GM23338 (cell line): ENCODE data around the gene UBTF. TPM values are rescaled to one million over a fixed set of nuclear protein-coding genes. Genes with fewer than 3 reads are reported as not detected.

Experiments
- ATAC-seq: fragments of 200-7000 bp; cut with Tn5 transposase; 3 replicates; pipeline ENCODE4 v1.9.1; 2020
- DNase-seq: peaks from one replicate; pipeline ENCODE4 v3.0.0-alpha.2; 2015; ENCODE audit warnings: low spot score
- H2AFZ ChIP-seq: fragments of 200-600 bp; sonication (generic); 2 replicates; pipeline ENCODE4 v1.8.0; 2016; ENCODE audit warnings: antibody characterized with exemption, mild to moderate bottlenecking, moderate library complexity
- H3F3A ChIP-seq: fragments of 200-600 bp; sonication (generic); replicated peaks from 2 replicates; pipeline ENCODE4 v1.8.0; 2017; ENCODE audit warnings: antibody characterized with exemption, mixed run types, low read depth
- H3K27ac ChIP-seq: fragments of 200-600 bp; sonication (generic); 2 replicates; pipeline ENCODE4 v1.6.1; 2016; ENCODE audit warnings: low read depth
- H3K27me3 ChIP-seq: fragments of 200-600 bp; sonication (generic); 2 replicates; pipeline ENCODE4 v1.8.0; 2016; ENCODE audit warnings: mild to moderate bottlenecking, mixed run types, moderate library complexity; ENCODE audit not compliant: insufficient read depth
- H3K36me3 ChIP-seq: fragments of 200-600 bp; sonication (generic); 2 replicates; pipeline ENCODE4 v1.8.0; 2016; ENCODE audit warnings: mild to moderate bottlenecking; ENCODE audit not compliant: insufficient read depth
- H3K4me1 ChIP-seq: fragments of 200-600 bp; sonication (generic); 2 replicates; pipeline ENCODE4 v1.8.0; 2016; ENCODE audit warnings: mild to moderate bottlenecking, moderate library complexity; ENCODE audit not compliant: insufficient read depth
- H3K4me2 ChIP-seq: fragments of 200-600 bp; sonication (generic); 2 replicates; pipeline ENCODE4 v1.7.1; 2017; ENCODE audit warnings: mixed run types
- H3K4me3 ChIP-seq: fragments of 200-600 bp; sonication (generic); 2 replicates; pipeline ENCODE4 v1.6.1; 2016; ENCODE audit warnings: mixed run types
- H3K79me2 ChIP-seq: fragments of 200-600 bp; sonication (generic); replicated peaks from 2 replicates; pipeline ENCODE4 v1.8.0; 2017; ENCODE audit warnings: mild to moderate bottlenecking; ENCODE audit not compliant: insufficient read depth
- H3K9me2 ChIP-seq: fragments of 200-600 bp; sonication (generic); 2 replicates; pipeline ENCODE4 v1.8.0; 2017; ENCODE audit not compliant: insufficient read depth
- H4K20me1 ChIP-seq: fragments of 200-600 bp; sonication (generic); replicated peaks from 2 replicates; pipeline ENCODE4 v1.8.0; 2017; ENCODE audit warnings: mild to moderate bottlenecking; ENCODE audit not compliant: insufficient read depth
- H3K27ac Mint-ChIP-seq: 2 replicates; pipeline ENCODE4 v1.8.0; 2020; ENCODE audit warnings: inconsistent platforms, mild to moderate bottlenecking, moderate library complexity, mixed read lengths
- H3K27me3 Mint-ChIP-seq: 3 replicates; pipeline ENCODE4 v1.8.0; 2022; ENCODE audit warnings: low read depth, mild to moderate bottlenecking, moderate library complexity, mixed read lengths, inconsistent platforms; ENCODE audit not compliant: insufficient read depth, poor library complexity
- H3K36me3 Mint-ChIP-seq: 3 replicates; pipeline ENCODE4 v1.8.0; 2021; ENCODE audit warnings: low read depth, mild to moderate bottlenecking, inconsistent platforms, moderate library complexity, mixed read lengths
- H3K4me1 Mint-ChIP-seq: 3 replicates; pipeline ENCODE4 v1.8.0; 2020; ENCODE audit warnings: mild to moderate bottlenecking, inconsistent platforms, mixed read lengths
- H3K4me3 Mint-ChIP-seq: 3 replicates; pipeline ENCODE4 v1.8.0; 2021; ENCODE audit warnings: moderate library complexity, mild to moderate bottlenecking, inconsistent platforms, mixed read lengths
- H3K9me3 Mint-ChIP-seq: 3 replicates; pipeline ENCODE4 v1.8.0; 2020; ENCODE audit warnings: moderate library complexity, mild to moderate bottlenecking, inconsistent platforms, mixed read lengths
- CREB1 ChIP-seq: fragments of 250-450 bp; sonication (Bioruptor Pico); IDR thresholded peaks from 2 replicates; pipeline ENCODE4 v1.5.0; 2020; ENCODE audit warnings: low read depth, mild to moderate bottlenecking, moderate library complexity
- CTCF ChIP-seq, 2 experiments: fragments of 200-600 bp in 1 of 2; sonication (generic) in 1 of 2; conservative IDR thresholded peaks; 2 replicates each; pipeline versions ENCODE4 v1.5.1 to v1.6.1; 2016 to 2017; ENCODE audit warnings: antibody characterized with exemption in 2 of 2, low read depth in 2 of 2, mild to moderate bottlenecking in 2 of 2, moderate library complexity in 1 of 2
- ETS1 ChIP-seq: IDR thresholded peaks from 2 replicates; pipeline ENCODE4 v1.6.1; 2016; ENCODE audit warnings: antibody characterized with exemption
- EZH2 ChIP-seq: fragments of 200-600 bp; sonication (generic); IDR thresholded peaks from one replicate; pipeline ENCODE4 v1.8.0; 2017; ENCODE audit warnings: antibody characterized with exemption, mild to moderate bottlenecking, low read depth; ENCODE audit not compliant: unreplicated experiment
- EZH2phosphoT487 ChIP-seq: fragments of 200-600 bp; sonication (generic); IDR thresholded peaks from one replicate; pipeline ENCODE4 v1.8.1; 2018; ENCODE audit warnings: antibody characterized with exemption; ENCODE audit not compliant: unreplicated experiment
- JUNB ChIP-seq: IDR thresholded peaks from one replicate; pipeline ENCODE4 v1.6.1; 2016; ENCODE audit warnings: antibody characterized with exemption; ENCODE audit not compliant: unreplicated experiment
- NANOG ChIP-seq: IDR thresholded peaks from 2 replicates; pipeline ENCODE4 v1.6.1; 2016; ENCODE audit warnings: antibody characterized with exemption, borderline replicate concordance
- POLR2AphosphoS5 ChIP-seq: IDR thresholded peaks from 2 replicates; pipeline ENCODE4 v1.6.1; 2016; ENCODE audit warnings: antibody characterized with exemption, low read depth
- REST ChIP-seq: IDR thresholded peaks from one replicate; pipeline ENCODE4 v1.6.1; 2018; ENCODE audit warnings: antibody characterized with exemption; ENCODE audit not compliant: unreplicated experiment
- STAT1 ChIP-seq: IDR thresholded peaks from one replicate; pipeline ENCODE4 v1.6.1; 2016; ENCODE audit warnings: antibody characterized with exemption; ENCODE audit not compliant: unreplicated experiment
- ZNF114 ChIP-seq: fragments of 250-450 bp; sonication (Bioruptor Pico); IDR thresholded peaks from 2 replicates; pipeline ENCODE4 v1.5.0; 2020; ENCODE audit warnings: mild to moderate bottlenecking, moderate library complexity
- ZNF331 ChIP-seq: fragments of 250-450 bp; sonication (Bioruptor Pico); IDR thresholded peaks from 2 replicates; pipeline ENCODE4 v1.5.0; 2020; ENCODE audit warnings: low read depth, mild to moderate bottlenecking, moderate library complexity
- ZNF462 ChIP-seq: fragments of 250-450 bp; sonication (Bioruptor Pico); IDR thresholded peaks from 2 replicates; pipeline ENCODE4 v1.5.0; 2020; ENCODE audit warnings: mild to moderate bottlenecking, moderate library complexity
- polyA plus RNA-seq: library from polyadenylated mRNA; unstranded; fragments of >200 nt; fragmentation: Nextera tagmentation; extraction: Ambion mirVana; gene quantifications from 2 replicates; pipeline ENCODE4 v1.2.1, GENCODE V29; 2016
- total RNA-seq: library from RNA; depleted of rRNA; stranded (reverse); fragments of >200 nt; shearing (Covaris generic); gene quantifications from 2 replicates; pipeline ENCODE4 v1.2.3, GENCODE V29; 2014

UBTF gene
- total and polyA plus RNA-seq, 2 experiments from 2014 or later = 29.9 to 62.2 TPM

GRCh38 chr17:44222112-44222869 is 2.8 kb upstream of the UBTF start:
- Histone ChIP-seq H3K4me1 (peaks cover 13% of the 10 kb centered on the region), H2AFZ (peak overlapping the region; percentile 93), H3K9me2 (no peaks in the 10 kb centered on the region), H4K20me1 (no peaks in the 10 kb centered on the region), H3F3A (peaks cover 12% of the 10 kb centered on the region), H3K4me2 (peak overlapping the region; percentile 100), H3K4me3 (peak overlapping the region; percentile 96), H3K27ac (no peak overlapping the region), H3K79me2 (peaks cover 20% of the 10 kb centered on the region), H3K36me3 (no peaks in the 10 kb centered on the region), H3K27me3 (peaks cover 11% of the 10 kb centered on the region; the same call in 1 of the 2 replicates)
- Mint-ChIP-seq H3K4me3 (peak overlapping the region; percentile 76), H3K9me3 (no peaks in the 10 kb centered on the region), H3K36me3 (peaks cover 7% of the 10 kb centered on the region), H3K27ac (peak overlapping the region; percentile 88; the same call in 1 of the 2 replicates), H3K4me1 (peaks cover 15% of the 10 kb centered on the region; the same call in 2 of the 3 replicates), H3K27me3 (peaks cover 12% of the 10 kb centered on the region)
- ATAC-seq (peak; percentile 29), DNase-seq (peak; percentile 86)
- no peak for TF ChIP-seq ETS1
- TF ChIP-seq EZH2 = peak; percentile 33
- peak; percentile 20; a peak in 1 of 4 replicates for TF ChIP-seq CTCF (conservative IDR thresholded peaks at IDR 0.05; ENCODE audit: low read depth in 2 of 2)
- no peak for TF ChIP-seq ZNF331
- no peak for TF ChIP-seq JUNB
- TF ChIP-seq NANOG = no peak
- no peak for TF ChIP-seq CREB1 (CRISPR knock-in tag)
- no peak for TF ChIP-seq STAT1
- peak; percentile 43 for TF ChIP-seq POLR2AphosphoS5
- TF ChIP-seq ZNF462 (CRISPR knock-in tag) = no peak
- TF ChIP-seq REST = no peak
- TF ChIP-seq EZH2phosphoT487 = no peak
- no peak for TF ChIP-seq ZNF114 (CRISPR knock-in tag)
